Tibial artery (tissue), 4 donors: ENCODE measurements around the gene DPP4.

ENCODE experiments used
- DNase-seq, 2 donors: peaks; one replicate each; pipeline ENCODE4 v3.0.0-alpha.2; 2019
- H3K27ac ChIP-seq, 2 donors: fragments of 200-600 bp; sonication (generic) in 1 of 2; 1 replicate in 1 of 2; 2 replicates in 1 of 2; pipeline ENCODE4 v1.5.1; 2018 to 2019; ENCODE audit warnings: mild to moderate bottlenecking in 1 of 2
- H3K27me3 ChIP-seq, 2 donors: fragments of 200-600 bp; sonication (generic) in 1 of 2; one replicate each; pipeline versions ENCODE4 v1.5.1 to v1.6.0; 2016 to 2019
- H3K36me3 ChIP-seq, 3 donors: fragments of 200-600 bp; sonication (generic) in 2 of 3; one replicate each; pipeline ENCODE4 v1.5.1; 2016 to 2019; ENCODE audit warnings: mild to moderate bottlenecking in 2 of 3
- H3K4me1 ChIP-seq, 4 donors: fragments of 200-600 bp; sonication (generic) in 2 of 4; 1 replicate in 3 of 4; 2 replicates in 1 of 4; pipeline ENCODE4 v1.5.1; 2016 to 2019
- H3K4me3 ChIP-seq, 2 donors: fragments of 200-600 bp; sonication (generic) in 1 of 2; 1 replicate in 1 of 2; 2 replicates in 1 of 2; pipeline ENCODE4 v1.5.1; 2018 to 2019; ENCODE audit warnings: mild to moderate bottlenecking in 2 of 2
- H3K9me3 ChIP-seq, 3 donors: fragments of 200-600 bp; sonication (generic) in 1 of 3; one replicate each; pipeline ENCODE4 v1.5.1; 2016 to 2019
- CTCF ChIP-seq, 2 experiments: fragments of 200-600 bp in 1 of 2; fragments of 450-650 bp in 1 of 2; IDR thresholded peaks; one replicate each; pipeline ENCODE4 v1.5.1; 2017 to 2019; ENCODE audit warnings: antibody characterized with exemption in 2 of 2, mild to moderate bottlenecking in 1 of 2, moderate library complexity in 1 of 2
- intact Hi-C: fragments of 100-400 bp; cut with DNase I; formaldehyde crosslinking; loops from one replicate; pipeline ENCODE4 v1.15.0; 2023; ENCODE audit warnings: low total_unique reads

Gene DPP4

GRCh38 chr2:161990036-161990435 lies 84.0 kb downstream of the DPP4 start:
- Histone ChIP-seq H3K4me3 (no peak overlapping the region), H3K4me1 (no peaks in the 10 kb centered on the region), H3K9me3 (no peaks in the 10 kb centered on the region), H3K27ac (no peak overlapping the region), H3K27me3 (no peaks in the 10 kb centered on the region), H3K36me3 (no peaks in the 10 kb centered on the region)
- DNase-seq = no peak
- no peak for TF ChIP-seq CTCF (IDR thresholded peaks at IDR 0.05)
- intact Hi-C loops = no loop called here

- Histone ChIP-seq H3K9me3 (no peaks in the 10 kb centered on the region), H3K27me3 (no peaks in the 10 kb centered on the region), H3K36me3 (no peaks in the 10 kb centered on the region), H3K27ac (no peak overlapping the region), H3K4me1 (no peaks in the 10 kb centered on the region), H3K4me3 (no peak overlapping the region)
- intact Hi-C loops = no loop called here
- no peak for TF ChIP-seq CTCF (IDR thresholded peaks at IDR 0.05)
- DNase-seq = no peak
Measured at GRCh38 chr2:161988589-161988988, 85.4 kb downstream of the DPP4 start.

- no peak for DNase-seq
- Histone ChIP-seq H3K27ac (no peak overlapping the region), H3K4me3 (no peak overlapping the region), H3K27me3 (no peaks in the 10 kb centered on the region), H3K9me3 (no peaks in the 10 kb centered on the region), H3K36me3 (no peaks in the 10 kb centered on the region), H3K4me1 (no peaks in the 10 kb centered on the region)
- intact Hi-C loops = no loop called here
- TF ChIP-seq CTCF (IDR thresholded peaks at IDR 0.05) = no peak
Measured at GRCh38 chr2:161987311-161987710, 86.7 kb downstream of the DPP4 start.

GRCh38 chr2:161983866-161984265 lies 90.1 kb downstream of the DPP4 start:
- Histone ChIP-seq H3K4me1 (no peaks in the 10 kb centered on the region), H3K27me3 (peaks cover 0 to 5% of the 10 kb centered on the region in 2 donors), H3K9me3 (no peaks in the 10 kb centered on the region), H3K36me3 (no peaks in the 10 kb centered on the region), H3K27ac (no peak overlapping the region), H3K4me3 (no peak overlapping the region)
- intact Hi-C loops = no loop called here
- no peak for DNase-seq
- no peak for TF ChIP-seq CTCF (IDR thresholded peaks at IDR 0.05)

- intact Hi-C loops = no loop called here
- no peak overlapping the region for H3K4me3 ChIP-seq
- H3K27ac ChIP-seq = no peak overlapping the region
- H3K9me3 ChIP-seq = no peaks in the 10 kb centered on the region
- H3K4me1 ChIP-seq = no peaks in the 10 kb centered on the region
- no peak for DNase-seq
- TF ChIP-seq CTCF (IDR thresholded peaks at IDR 0.05) = no peak
- no peaks in the 10 kb centered on the region for H3K36me3 ChIP-seq
- H3K27me3 ChIP-seq = peaks cover 0 to 5% of the 10 kb centered on the region in 2 donors
Measured at GRCh38 chr2:161983331-161983651, 90.7 kb downstream of the DPP4 start.

- Histone ChIP-seq H3K27me3 (peaks cover 0 to 5% of the 10 kb centered on the region in 2 donors), H3K36me3 (no peaks in the 10 kb centered on the region), H3K4me3 (no peak overlapping the region), H3K27ac (no peak overlapping the region), H3K9me3 (no peaks in the 10 kb centered on the region), H3K4me1 (no peaks in the 10 kb centered on the region)
- intact Hi-C loops = no loop called here
- TF ChIP-seq CTCF (IDR thresholded peaks at IDR 0.05) = no peak
- no peak for DNase-seq
Measured at GRCh38 chr2:161982548-161983330, 91.3 kb downstream of the DPP4 start.
